ENCODE results near the gene TNFRSF1A. TPM values are rescaled to one million over a fixed set of nuclear protein-coding genes. Genes with fewer than 3 reads are reported as not detected.
"Not testable (repeated sequence)": the region's sequence is repeated elsewhere in the genome, so short reads cannot be mapped to it uniquely, and the experiment has no call there.

The TNFRSF1A gene
- total RNA-seq, 1 donor from 2014 or later: 69.2 TPM

DNA sequence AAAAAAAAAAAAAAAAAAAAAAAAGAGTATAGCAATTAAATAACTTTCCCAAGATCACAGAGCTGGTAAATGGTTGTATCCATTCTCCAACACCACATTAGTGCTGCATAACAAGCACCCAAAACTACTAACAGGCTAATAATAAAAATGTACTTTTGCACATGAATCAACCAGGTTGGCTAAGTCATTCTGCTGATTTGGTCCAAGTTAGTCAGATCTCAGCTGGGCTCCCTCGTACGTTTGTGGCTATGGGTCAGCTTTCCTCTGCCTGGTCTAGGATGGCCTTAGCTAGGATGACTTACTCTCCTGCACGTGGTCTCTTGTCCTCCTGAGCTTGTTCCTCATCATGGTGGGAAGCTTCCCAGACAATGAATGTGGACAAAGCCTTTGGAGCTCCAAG lies 39.3 kb downstream of the TNFRSF1A start:
- DNase-seq: no peak

DNA sequence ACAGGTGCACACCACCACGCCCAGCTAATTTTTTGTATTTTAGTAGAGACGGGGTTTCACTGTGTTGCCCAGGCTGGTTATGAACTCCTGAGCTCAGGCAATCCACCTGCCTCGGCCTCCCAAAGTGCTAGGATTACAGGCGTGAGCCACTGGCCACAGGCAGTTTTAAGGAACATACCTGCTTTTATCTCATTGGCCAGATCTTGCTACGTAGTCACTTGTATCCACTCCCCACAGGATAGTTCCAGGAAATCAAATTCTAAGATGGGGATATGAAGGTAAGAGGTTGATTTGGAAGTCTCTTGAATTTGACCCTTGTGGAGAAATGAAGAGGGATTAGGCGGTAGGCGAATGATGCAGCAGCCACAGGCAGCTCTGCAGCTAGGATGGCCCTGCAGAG lies 40.2 kb downstream of the TNFRSF1A start:
- DNase-seq: no peak

DNA sequence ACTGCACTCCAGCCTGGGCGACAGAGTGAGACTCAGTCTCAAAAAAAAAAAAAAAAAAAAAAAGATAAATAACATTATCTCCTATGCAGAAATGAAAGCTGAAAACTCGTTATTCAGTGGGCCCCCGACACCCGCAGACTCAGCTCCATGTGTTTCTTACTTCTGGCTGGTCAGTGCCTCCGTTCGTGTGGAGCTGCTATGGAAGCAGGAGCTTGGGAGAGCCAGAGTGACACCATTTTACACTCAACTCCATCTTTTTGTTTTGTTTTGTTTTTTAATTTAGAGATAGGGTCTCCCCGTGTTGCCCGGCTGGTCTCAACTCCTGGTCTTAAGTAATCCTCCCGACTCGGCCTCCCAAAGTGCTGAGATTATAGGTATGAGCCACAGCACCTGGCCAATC lies 44.7 kb downstream of the TNFRSF1A start:
- no peak for DNase-seq

DNA sequence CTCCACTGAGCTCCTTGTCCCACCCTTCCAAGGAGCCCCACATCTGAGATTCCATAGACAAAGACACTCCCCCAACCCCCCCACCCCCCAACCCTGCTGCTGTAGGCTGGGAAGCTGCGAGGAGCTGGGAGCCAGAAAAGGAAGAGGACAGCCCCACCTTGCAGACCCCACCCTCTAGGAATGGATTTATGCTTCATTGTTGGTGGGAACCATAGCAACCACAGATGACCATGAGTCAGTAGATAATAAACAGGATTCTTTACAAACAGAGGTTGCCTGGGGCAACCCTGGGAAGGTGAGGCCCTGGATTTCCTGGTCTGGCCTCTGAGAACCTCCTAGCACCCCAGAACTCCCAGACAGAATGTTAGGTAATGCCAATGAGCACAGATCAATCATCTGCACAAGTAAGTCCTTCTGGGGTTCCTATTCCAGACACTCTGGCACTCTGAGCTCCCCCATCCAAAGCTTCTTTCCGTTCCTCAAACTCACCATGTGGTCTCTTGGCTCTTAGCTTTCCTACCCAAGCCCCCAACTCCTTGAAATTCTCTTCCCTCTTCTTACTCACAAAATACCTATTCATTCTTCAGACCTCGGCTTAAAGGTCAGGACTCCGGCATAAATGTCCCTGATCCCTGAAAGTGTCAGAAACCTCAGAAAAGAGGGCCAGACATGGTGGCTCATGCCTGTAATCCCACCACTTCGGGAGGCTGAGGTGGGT lies 46.6 kb downstream of the TNFRSF1A start:
- no peak for DNase-seq

DNA sequence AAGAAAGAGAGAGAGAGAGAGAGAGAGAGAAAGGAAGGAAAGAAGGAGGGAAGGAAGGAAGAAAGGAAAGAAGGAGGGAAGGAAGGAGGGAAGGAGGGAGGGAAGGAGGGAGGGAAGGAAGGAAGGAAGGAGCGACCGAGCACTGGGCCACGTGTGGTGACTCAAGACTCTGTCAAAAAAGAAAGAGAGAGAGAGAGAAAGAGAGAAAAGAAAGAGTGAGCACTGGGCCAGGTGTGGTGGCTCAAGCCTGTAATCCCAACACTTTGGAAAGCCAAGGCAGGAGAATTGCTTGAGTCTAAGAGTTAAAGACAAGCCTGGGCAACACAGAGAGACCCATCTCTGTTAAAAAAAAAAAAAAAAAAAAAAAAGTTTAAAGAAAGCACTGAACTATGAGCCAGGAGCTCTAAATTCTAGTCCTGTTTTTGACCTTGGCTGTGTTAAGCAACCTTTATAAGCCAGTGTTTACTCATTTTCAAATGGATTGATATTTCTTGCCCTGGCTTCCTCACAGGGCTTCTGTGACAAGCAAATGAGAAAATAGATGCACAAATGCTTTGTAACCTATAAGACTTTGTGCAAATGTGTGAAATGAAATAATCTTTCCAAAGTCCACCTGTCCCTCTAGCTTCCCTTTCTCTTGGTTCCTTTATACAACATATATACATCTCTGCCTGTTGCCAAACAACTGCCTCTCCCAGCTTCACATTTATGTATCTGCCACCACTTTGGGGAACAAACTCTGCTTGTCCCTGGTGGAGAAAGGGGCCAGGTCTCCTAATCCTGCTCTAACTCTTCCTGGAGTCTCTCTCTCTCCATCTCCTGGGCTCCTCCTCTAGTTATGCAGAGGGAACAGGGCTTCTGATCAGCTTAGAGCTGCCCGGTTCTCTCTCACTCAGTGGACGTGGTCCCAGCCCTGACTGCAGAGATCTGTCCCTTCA lies 47.5 kb downstream of the TNFRSF1A start:
- DNase-seq: no peak

DNA sequence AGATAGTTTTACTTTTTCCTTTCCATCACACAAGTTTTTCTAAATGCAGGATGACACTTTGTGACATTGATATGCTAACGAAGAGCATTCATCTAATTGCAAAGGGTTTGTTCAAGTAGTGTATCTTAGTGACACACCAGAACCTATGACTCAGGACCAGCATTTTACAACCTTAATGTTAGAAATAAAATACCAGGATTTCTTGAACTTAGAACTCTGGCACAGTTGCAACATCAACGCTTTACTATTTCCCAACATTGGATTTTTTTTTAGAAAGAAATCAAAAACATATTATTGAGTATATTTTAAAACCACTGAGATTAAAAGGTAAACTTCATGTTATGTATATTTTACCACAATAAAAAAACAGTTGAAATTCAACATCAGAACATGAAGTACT lies 49.3 kb downstream of the TNFRSF1A start:
- DNase-seq: no peak

DNA sequence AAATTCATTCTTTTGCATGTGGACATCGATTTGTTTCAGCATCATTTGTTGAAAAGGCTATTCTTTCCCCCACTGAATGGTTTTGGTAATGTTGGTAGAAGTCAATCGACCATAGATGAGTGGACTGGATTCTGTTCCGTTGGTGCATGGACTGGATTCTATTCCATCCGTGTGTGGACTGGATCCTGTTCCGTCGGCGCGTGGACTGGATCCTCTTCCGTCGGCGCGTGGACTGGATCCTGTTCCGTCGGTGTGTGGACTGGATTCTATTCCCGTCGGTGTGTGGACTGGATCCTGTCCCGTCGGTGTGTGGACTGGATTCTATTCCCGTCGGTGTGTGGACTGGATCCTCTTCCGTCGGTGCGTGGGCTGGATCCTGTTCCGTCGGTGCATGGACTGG lies 52.0 kb downstream of the TNFRSF1A start:
- not testable (repeated sequence) for DNase-seq

DNA sequence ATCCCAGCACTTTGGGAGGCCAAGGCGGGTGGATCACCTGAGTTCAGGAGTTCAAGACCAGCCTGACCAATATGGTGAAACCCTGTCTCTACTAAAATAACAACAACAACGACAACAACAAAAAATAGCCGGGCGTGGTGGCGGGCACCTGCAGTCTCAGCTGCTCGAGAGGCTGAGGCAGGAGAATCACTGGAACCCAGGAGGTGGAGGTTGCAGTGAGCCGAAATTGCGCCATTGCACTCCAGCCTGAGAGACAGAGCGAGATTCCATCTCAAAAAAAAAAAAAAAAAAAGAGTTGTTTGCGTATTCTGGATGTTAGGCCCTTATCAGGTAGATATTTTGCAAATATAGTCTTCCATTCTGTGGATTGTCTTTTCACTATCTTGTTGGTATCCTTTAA lies 52.8 kb downstream of the TNFRSF1A start:
- not testable (repeated sequence) for DNase-seq

DNA sequence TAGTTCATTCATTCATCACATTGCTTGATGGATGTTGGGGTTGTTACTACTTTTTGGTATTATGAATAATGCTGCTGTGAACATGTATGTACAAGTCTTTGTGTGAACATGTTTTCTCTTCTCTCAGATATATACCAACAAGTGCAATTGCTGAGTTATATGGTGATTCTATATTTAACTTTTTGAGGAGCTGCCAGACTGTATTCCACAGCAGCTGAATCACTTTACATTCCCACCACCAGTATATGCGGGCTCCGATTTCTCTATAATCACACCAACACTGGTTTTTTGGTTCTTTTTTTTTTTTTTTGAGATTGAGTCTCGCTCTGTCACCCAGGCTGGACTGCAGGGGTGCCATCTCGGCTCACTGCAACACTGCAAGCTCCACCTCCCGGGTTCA lies 53.6 kb downstream of the TNFRSF1A start:
- no peak for DNase-seq

DNA sequence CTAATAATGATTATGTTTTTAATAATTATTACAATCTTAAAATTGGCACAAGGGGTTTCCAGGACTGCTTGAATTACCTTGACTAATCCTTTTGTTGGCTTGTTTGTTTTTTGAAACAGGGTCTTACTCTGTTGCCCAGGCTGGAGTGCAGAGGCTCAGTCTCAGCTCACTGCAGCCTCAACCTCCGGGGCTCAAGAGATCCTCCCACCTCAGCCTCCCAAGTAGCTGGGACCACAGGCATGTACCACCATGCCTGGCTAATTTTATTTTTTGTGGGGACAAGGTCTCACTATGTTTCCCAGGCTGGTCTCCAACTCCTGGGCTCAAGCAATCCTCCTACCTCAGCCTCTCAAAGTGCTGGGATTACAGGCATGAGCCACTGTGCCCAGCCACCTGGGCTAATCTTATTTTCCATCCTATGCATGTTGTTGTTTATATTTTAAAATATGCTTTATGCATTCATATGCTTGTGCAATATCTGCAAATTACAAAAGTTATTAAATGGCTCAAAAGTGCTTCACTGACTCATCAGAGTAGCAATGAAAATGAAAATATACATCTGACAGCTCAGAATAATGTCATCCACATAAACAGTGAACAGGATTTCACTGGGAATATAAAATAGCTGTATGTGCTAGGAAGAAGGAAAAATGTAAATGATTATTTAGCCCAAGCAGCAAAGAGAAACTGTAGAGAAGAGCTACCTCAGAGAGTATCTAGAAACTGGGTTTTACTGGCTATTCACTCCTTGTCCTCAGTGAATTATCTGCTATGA lies 56.2 kb downstream of the TNFRSF1A start:
- DNase-seq: no peak

DNA sequence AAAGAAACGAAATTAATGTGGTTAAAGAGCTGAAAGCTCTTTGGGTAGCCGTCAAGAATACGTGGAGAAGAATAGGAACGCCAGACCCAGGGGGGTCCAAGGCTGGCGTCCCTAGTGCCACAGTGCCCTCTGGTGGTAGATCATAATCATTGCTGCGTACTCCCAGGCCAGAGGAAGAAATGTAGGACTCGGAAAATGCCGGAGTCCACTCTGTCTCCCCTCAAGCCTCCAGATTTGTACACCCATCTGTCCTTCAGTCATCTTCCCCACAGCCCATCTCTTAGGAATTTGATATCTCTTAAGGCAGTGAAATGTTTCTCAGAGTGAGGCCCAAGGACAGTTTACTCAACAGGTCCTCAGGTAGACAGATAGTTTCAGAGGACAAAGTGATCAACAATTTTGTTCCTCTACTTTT lies 56.8 kb downstream of the TNFRSF1A start:
- DNase-seq: peak; percentile 62

DNA sequence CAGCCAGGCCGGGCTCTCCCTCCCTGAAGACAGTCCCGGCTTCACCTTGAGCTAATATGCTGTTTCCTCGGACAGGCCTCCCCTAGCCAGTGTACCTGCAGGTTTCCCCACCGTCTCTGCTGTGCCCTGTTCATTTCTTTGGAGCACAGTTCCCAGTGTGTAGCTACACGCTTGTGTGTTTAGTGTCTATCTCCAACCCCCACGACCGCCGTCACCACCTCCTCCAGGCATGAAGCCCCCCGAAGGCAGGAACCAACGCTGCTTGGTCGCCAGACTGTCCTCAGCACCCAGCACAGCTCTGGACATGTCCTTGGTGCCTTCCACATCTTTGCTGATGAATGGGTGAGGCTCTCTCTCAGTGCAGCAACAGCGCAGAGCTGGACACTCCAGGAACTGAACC lies 57.6 kb downstream of the TNFRSF1A start:
- DNase-seq: no peak

DNA sequence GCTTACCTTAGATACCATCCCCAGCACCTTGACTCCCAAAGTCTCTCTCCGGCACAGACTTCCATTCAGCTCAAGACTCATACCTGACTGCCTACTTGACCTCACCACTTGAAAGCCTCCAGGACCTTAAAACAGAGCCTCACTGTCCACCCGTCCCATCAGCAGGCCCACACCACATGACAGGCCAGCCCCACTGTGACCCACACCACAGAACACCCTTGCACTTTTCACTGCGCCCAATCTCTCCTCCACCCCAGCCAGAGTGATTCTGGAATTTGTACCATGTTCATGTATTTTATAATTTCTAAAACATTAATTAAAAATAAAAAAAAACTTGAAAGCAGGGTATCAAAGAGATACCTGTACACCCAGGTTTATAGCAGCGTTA lies 59.4 kb downstream of the TNFRSF1A start:
- DNase-seq: no peak

DNA sequence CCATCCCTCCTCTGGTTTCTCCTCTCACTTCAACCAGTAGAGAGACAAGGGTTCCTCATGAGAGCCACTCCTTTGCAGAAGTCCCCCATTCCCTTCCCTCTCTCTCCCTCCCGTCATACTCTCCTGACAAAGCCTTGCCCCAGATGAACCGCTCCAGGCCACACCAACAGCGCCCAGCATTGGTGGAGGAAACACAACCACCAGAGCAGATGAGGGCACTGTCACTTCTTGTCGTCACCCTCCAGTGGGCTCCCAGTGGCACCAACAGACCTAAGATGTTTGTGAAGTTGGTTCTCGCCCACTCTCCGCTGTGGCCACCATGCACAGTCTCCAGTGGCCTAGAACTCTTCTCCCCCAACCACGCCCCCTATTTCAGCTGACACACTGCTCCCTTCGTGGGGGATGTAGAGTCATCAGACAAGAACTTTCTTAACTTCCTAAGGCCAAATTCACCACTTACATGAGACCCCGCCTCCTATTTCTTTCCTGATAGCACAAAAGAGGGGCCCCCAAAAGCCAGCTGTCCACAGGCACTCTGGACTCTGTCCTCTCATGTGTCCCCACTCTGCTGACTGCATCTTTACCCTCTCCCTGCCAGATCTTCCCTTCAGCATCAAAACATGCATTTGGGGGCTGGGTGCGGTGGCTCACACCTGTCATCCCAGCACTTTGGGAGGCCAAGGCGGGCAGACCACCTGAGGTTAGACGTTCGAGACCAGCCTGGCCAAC lies 60.6 kb downstream of the TNFRSF1A start:
- no peak for DNase-seq

DNA sequence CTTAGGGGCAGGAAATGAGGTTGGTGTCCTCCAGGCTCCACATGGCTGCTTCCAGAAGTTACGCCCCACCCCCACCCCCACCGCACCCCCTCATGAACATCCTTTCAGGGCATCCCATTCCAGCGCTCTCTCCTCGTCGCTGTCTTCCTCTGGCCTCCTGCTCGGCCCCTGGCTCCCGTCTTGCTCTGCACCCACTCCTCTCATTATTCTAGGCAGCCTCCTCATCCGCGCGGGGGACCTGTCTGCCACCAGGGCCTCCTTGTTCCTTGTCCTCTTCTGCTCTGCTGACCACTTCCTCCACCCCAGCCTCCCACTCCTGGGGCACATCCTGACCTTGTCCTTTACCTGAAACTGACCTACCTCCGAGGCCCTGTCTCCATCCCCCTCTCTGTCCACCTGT lies 61.2 kb downstream of the TNFRSF1A start:
- DNase-seq: no peak

DNA sequence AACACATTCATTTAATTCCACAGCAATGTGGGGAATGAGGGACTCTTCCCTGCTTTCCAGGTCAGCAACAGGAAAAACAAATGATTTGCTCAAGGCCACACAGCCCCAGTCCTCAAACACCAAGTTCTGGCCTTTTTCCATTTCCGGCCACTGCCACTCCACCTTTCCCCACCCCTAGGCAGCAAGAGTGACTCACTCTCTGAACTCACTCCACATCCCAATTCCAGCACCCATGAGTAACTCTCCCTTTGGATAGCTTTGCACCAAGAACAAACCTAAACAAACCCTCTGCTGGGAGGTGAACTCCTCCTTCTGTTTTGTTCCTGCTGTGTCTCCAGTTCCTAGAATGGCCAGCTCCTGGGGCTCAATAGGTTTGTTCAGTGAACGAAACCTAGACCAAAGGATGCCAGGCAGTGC lies 61.8 kb downstream of the TNFRSF1A start:
- DNase-seq: no peak

DNA sequence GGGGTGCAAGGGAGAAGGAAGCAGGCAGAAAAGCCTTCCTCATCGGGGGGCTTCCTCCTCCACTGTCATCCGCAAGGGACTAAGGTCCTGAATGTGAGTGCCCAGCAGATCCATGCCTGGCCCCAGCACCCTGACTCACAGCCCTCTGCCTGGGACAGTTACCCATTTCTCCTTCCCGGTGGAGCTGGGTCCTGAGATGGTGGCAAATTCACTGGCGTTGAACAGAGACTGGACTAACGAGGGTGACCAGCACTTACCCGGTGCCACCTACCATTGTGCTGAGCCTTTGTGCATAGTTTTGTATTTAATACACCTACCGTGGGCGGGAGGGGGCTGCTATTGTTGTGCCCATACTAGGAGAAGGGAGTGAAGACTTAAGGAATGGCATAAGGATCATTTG lies 62.2 kb downstream of the TNFRSF1A start:
- DNase-seq: no peak

DNA sequence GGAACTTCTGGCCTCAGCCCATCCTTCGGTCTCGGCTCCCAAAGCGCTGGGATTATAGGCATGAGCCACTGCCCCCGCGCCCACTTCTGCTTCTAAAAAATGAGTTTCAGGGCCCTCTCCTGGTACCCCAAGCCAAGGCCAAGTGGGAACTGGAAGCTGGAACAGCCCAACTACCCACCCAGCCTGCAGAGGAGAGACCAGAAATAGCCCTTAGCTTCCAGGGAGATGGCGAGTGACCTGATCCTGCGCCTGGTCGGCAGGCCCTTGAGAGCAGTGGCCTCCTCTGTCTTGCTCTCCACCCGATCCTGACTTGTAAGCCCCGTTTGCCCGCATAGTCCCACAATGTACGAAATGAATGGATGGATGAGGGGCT lies 62.6 kb downstream of the TNFRSF1A start:
- DNase-seq: no peak

All from skin of body (tissue), 2 donors.